ENCODE results near the gene XXYLT1.
"Not testable (repeated sequence)": the region's sequence is repeated elsewhere in the genome, so short reads cannot be mapped to it uniquely, and the experiment has no call there.

Gene XXYLT1

DNA sequence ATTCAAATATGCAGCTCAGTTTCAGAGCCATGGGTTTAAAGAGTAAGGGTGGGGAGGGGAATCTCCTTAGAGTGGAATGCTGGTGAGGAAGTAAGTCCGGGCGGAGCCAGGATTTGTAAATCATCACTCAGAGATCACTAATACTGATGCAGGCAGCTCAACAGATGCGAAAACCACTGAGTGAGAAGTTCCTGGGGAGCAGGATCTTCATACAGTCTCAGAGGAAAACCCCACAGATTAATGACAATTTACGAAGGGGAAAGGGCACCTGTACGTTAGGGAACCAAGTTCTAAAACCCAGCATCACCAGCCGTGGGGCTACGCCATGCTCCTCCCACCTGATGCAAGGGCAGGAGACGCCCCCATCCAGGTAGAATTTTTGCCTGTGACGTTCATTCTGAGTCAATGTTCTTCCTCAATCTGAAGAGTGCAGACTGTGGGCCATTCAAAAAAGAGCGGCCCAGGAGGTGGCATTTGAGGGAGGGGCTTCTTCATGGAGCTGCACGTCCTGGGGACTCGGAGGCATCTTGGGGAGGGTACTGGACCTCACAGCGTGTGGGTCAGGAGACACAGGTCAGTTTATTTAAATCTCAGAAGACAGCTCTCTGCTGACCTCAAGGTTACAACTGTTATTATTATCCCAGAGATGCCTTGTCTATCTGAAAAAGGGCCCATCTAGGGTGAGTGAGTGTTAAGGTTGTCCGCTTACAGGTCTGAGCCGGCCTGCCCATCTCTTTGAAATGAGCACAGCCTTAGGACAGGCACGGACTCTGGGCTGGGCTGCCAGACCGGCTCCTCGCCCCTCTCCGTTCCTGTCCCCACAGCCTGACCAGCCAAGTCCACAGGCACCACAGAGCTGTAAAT is 228.0 kb downstream of the XXYLT1 start:
- no peak for DNase-seq (ENCODE audit: low spot score)

DNA sequence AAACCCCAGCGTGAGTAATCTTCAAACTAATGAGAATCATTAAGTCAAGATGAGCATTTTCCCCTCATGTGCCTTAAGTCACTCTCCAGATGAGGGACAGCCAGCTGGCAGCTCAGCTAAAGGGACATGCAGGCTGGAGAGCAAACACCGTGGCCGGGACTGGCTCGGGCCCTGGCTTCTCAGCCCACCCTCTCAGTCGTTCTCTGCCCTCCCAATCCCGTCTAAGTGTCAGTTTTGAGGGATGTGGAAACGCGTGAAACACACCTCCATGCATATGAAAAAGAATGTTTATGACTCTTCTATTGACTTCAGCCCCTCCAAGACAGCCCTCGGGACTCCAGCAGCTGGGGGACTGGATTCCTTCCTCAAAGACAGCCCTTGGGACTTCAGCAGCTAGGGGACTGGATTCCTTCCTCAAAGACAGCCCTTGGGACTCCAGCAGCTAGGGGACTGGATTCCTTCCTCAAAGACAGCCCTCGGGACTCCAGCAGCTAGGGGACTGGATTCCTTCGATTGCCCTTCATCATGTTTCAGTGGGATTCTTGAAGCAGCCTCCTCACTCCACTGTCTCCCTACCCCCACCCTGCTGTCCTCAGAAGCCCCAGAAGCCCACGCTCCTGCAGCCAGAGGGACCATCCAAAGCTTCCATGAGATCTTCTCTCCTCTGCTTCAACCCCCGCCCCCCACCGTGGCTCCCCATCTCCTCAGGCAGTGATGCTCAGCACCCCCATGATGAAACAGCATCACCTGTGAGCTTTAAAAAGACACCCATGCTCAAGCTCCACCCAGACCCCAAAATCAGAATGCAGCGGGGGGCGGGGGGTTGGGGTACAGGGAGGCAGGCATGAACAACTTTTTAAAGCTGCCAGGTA is 228.9 kb downstream of the XXYLT1 start:
- no peak for DNase-seq (ENCODE audit: low spot score)

DNA sequence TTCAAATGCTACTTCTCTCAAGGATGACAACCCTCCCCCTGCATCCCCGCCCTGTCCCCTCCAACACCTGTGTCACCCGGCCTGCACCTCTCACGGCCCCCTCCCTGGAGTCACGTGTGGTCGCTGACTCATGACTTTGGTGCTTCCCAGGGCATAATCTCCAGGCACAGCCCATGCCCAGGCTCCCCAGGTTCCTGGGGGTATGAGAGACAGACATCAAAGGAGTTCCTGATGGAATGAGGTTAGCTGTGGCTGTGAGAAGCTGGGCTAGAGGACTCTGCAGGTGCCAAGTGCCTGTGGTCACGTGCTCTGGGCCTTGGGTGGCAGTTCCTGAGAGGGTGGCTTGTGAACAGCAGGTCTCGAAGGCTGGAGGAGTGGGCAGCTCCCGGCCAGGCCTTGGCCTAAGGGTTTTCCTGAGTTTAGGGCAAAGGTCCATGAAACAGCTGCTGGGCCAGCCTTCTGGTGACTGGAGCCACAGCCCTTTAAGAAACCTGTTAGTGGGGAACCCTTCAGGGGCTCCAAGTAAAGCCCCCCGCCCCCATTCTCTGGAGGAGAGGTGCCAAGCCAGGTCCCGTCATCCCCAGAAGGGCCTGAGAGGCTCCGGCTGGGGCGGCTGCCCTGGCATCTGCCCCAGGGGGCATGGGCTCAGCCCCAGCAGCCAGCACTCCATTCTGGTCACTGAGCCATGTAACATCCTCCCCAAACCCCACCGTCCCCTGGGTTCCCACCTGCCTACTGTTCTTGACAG is 230.0 kb downstream of the XXYLT1 start:
- no peak for DNase-seq (ENCODE audit: low spot score)

DNA sequence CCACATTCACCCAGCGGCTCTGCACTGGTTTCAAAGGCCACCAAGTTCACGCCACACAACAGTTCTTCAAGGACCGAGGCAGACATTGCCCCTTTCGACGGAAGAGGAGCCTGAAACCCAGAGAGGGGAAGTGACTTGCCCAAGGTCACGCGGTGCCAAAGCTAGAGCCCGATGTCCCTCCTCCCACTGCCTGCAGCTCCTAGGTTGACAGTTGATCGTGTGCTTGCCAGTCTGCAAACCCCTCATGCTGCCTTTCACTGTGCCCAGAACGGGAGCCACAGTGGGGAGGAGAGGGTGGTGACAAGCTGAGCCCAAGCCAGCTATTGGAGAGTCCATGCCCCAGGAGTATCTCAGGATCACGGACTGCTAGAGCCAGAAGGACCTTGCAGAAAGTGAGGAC is 230.9 kb downstream of the XXYLT1 start:
- DNase-seq (ENCODE audit: low spot score) = no peak

DNA sequence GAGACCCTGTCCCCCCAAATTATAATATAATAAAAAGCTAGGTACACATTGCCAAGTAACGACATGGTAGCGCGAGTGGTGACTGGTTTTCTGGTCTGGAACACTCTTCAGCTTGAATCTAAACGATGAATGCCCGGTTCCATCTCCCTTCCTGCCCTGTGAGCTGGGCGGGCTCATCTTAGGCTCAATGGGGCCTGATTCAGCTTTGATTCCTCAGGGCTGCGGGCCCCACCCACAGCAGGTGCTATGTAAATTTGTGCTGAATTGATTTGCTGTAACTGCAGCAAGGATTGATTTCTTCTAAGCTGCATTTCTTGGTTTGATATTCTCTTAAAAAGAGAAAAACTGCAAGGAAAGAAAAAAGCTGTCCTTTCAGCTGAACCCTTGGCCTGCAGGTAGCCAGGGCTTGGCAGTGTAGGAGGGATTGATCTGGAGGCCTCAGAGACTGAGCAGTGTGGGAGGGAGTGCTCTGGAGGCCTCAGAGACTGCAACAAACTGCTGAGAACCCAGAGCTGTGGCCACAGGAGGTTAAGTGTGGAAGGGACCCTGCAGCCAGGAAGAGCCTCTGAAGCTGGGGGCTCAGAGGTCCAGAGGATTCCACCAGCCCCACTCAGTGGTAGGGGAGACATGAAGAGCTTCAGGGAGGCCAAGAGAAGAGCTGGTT is 231.6 kb downstream of the XXYLT1 start:
- DNase-seq (ENCODE audit: low spot score) = no peak

DNA sequence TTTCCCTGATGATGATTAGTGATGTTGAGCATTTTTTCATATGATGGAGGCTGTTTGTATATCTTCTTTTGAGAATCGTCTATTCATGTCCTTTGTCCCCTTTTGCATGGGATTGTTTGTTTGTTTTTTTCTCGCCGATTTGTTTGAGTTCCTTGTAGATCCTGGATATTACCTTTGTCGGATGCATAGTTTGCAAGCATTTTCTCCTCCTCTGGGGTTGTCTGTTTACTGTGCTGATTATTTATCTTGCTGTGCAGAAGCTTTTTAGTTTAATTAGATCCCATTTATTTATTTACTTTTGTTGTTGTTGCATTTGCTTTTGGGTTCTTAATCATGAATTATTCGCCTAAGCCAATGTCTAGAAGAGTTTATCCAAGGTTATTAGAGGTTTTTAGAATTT is 232.8 kb downstream of the XXYLT1 start:
- no peak for DNase-seq (ENCODE audit: low spot score)

DNA sequence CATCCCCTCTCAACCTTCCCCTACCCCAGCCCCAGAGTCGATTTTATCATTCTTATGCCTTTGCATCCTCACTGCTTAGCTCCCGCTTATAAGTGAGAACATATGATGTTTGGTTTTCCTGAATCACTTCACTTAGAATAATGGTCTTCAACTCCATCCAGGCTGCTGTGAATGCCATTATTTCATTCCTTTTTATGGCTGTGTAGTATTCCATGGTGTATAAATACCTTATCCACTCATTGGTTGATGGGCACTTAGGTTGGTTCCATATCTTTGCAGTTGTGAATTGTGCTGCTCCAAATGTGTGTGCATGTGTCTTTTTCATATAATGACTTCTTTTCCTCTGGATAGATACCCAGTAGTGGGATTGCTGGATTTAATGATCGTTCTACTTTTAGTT is 233.4 kb downstream of the XXYLT1 start:
- DNase-seq (ENCODE audit: low spot score) = not testable (repeated sequence)

DNA sequence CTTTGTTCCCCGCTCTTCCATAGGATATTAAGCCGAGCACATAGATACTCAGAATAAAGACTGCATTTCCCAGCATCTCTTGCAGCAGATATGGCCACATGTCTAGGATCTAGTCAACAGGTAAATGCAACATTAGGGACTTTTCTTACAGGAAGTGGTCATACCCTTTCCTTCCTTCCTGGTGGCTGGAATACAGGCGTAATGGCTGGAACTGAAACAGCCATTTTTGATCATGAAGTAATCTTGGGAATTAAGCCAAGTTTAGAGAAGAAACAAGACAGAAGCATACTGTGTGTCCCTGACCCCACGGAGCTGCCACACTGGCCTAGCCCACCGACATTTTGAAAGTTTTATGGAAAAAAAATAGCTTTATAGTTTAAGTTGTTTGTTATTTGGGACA is 234.0 kb downstream of the XXYLT1 start:
- no peak for DNase-seq (ENCODE audit: low spot score)

DNA sequence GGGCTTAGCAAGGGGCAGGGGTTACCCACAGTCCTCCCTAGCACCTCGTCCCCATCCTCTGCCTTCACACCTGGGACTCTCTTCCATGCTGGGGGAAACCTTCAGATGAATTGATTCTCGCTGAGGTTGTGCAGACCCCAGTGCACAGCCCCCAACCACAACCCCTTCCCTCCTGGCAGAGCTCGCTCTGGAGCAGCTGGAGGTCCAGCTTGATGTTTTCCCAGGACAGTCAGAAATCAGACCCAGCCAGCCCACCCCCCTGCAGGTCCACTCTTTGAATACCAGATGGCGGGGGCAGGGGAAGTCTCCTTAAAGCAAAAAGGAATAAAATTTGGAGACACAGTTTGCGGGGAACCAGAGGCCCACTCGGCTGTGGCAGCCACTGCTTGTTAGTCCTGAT is 234.4 kb downstream of the XXYLT1 start:
- DNase-seq (ENCODE audit: low spot score) = no peak

DNA sequence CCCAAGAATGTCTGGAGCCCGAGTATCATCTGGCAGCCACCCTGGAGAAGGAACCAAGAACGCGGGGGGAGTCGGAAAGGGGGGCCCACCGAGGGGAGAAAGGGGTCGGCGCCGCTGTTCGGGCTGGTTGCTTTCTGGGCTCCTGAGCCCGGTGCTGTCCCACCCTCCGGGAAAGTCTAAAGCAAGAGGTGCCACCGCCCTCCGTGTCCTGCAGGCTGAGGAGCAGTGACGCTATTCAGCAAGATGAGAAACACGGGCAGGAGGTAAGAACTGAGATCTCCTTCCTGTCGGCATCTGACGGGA is 234.8 kb downstream of the XXYLT1 start:
- no peak for DNase-seq (ENCODE audit: low spot score)

DNA sequence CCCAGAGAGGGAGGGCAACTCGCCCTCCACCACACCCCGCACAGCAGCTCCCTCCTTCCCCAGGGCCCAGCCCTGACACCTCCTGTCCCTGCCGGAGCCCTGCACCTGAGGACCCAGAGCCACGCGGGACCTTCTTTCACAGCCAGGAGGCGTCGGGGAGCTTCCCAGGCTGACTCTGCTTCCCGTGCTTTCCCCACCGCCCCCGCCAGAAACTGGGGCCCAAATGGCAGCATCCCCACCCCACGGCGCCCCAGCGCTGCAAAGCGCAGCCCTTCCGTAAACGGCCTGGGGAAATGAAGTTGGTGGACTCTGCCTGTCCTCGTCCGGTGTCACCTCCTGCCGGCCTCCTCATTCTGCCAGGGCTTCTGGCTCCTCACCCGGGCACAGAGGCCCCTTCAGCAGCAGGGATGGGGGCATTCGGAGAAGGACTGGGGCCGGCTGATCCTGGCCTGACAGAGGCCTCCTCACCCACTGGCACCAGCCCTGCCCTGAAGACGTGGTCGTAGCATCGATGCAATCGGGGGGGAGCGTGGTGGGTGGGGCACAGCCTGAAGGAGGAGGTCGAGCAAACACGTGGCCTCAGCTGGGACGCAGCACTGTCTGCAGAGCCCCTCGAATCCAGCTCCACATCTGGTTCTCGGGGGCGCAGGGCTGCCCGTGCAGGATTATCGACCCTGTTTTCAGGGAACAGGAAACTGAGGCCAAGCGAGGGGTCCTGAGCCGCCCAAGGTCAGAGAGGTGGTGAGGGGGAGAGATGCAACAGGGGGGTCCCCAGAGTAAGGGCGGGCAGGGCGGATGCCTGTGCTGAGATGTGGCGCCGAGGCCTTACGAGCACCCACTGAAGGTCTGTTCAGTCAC is 235.4 kb downstream of the XXYLT1 start:
- no peak for DNase-seq (ENCODE audit: low spot score)

DNA sequence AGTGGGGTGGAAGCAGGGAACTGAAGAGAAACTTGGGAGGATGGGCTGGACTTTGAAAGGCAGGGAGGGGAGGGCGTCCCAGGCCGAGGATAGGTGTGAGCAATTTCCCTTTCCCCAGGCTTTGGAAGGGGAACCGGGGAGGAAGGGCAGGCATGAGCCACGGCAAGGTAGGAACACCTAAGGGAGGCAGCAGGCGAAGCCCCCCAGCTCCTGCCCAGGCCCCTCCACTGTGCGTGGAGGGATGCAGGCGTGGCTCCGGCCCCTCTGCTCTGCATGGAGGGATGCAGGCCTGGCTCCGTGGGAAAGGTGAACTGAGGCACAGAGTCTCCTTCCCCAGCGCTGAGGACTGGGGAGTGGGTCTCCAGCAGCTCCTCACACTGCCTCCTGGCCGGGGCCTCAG is 236.4 kb downstream of the XXYLT1 start:
- no peak for DNase-seq (ENCODE audit: low spot score)

DNA sequence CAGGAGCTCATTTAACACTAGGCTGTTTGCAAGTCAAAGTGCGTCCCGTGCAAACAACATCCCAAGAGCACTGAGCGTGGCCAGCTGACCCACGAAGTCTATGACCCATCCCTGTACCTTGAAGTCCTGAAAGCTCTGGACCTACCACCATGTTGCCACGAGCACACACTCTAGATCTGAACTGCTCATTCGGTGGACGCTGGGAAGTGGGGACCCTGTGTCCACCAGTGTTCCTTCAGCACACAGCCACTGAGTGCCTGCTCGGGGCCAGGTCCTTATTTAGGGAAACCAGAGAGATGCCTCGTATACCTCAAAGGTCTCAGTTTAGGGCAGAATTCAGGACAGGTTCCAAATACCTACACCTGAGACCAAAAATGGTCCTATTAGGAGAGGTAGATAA is 236.9 kb downstream of the XXYLT1 start:
- no peak for DNase-seq (ENCODE audit: low spot score)

DNA sequence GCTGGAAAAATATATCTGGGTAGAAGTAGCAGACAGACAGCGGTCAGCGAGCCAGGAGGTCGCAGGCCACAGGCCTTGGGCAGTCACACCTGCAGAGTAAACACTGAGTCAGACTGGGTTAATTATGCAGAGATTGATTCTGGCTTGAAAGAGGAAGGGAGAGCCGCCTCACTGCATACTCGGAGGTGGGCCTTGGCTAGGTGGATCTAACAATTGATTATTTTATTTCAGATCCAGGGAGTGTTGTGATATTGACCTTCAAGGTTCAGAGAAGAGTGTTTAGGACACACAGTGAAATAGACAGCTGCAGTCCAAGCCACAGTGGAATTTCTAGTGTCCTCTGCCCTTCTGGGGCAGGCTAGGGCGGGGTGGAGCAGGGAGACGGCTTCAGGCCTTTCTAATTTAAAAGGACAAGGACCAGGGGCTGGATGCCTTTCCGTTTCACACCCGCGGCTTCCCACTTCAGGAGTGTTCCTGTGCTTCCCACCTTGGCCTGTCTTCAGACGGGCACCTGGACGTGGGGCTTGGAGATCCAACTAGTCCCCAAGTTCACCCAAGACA is 237.3 kb downstream of the XXYLT1 start:
- no peak for DNase-seq (ENCODE audit: low spot score)

DNA sequence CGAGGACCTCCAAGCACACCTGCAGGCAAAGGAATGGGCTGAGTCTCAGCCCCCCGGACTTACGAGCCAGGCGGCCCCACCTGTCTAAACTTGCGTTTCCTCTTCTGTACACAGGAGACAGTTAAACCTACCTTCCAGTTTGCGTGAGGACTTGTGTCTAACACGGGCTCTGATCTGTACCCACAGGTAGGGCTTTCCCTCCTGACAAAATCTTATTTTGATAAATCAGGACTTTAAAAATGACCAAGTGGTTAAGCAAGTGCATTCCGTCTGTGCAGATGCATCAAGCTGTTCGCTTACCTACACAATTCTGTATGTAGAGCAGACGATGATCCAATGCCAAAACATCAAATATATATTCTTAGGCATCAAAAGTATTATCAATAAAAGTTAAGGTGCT is 238.0 kb downstream of the XXYLT1 start:
- DNase-seq (ENCODE audit: low spot score) = no peak

DNA sequence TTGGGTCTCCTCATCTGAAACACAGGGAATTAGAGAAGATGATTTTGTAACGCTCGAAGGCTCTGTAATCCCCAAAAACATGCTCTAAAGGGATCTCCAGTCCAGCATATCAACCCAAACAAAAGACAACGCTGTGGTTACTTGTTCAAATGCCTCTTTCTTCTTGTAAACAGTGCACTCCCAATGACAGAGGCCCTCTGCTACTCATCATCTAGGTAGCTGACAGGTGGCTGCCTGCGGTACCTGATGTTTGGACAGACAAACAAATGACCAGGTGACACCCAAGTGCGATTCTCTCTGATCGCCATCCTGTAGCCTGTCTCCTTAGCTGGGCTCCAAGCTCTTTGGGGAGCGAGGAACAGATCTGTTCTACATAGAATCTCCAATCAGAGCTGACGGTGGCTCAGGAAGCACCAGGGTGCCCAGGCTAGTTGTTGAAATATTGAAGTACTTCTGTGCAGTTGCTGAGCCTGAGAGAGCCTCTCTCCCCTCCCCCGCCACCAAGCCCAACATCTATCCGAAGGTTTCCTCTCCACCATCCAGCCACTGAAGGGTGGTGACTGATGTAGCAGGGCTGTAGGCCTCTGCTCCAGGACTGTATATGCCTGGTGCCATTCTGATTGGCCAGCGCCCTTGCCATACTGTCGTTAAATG is 238.7 kb downstream of the XXYLT1 start:
- no peak for DNase-seq (ENCODE audit: low spot score)

DNA sequence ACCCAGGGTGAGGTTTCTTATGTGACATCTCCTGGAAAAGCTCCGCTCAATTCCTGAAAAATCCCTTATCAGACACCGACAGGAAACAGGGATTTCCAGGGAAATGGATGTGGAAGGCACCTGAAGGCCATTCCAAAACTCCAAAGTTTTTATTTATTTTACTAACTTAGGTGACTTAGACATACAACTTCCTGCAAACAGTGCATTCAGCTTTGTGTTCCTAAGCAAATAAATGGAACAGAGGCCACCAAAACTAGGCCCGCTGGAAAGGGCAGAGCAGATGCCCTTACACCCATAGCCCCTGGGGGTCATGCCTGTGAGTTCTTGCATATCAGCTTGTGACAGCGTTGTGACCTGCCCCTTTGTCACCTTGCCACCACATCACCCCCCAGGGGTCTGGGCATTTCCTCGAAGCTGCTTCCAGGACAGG is 239.4 kb downstream of the XXYLT1 start:
- no peak for DNase-seq (ENCODE audit: low spot score)

DNA sequence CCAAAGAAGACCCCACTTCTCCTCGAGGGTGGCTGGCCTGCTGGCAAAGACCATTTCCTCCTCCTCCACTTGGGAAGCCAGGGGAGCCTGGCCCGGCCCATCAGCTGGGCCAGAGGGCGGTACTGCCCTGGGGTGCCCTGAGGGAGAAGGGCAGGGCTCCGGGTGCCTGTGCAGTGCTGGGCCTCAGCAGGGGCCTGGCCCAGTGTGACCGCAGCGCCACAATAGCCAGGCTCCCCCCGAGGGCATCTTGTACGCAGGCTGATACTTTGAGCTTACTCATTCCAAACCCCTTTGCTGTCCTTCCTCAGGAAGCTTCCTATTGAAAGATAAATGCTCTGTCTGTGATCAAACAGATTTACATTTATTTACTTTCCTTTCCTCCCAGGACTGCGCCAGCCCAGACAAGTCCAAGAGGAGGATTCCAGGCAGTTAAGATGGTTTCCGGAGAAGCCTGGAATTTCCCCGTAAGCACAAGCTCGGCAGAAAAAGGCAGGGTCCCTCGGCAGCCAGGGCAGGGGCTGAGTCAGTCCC is 240.1 kb downstream of the XXYLT1 start:
- no peak for DNase-seq (ENCODE audit: low spot score)

DNA sequence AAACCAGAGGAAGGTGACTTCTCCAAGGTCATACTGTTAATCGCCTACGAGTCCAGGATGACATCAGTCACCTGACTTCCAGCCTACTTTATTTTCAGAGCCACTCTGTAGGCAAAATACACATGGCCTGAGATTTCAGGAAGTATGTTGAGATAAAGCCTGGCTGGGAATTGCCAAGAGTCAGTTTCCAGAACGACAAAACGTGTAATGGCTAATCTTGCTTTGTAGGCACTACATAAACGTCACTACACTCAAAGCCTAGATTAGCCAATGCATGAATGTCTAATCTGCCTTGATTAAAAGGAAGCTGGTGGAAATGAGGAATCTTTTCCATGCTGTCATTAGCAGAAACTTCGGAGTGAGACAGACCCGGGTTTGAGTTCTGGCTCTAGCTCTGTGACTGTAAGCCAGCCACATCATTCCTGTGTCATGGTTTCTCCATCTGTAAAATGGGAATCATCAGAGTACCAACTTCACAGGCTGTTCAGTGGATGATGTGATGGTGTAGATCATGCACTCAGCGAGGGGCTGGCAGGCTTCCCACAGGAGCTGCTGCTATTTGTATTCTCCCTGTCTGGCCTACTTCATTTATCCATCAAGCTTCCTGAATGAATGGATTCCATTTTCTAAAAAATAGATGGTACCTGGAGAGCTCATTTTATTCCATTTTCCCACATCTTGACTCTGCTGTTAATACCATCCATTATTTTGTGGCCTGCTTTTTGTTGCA is 241.9 kb downstream of the XXYLT1 start:
- DNase-seq (ENCODE audit: low spot score) = no peak

DNA sequence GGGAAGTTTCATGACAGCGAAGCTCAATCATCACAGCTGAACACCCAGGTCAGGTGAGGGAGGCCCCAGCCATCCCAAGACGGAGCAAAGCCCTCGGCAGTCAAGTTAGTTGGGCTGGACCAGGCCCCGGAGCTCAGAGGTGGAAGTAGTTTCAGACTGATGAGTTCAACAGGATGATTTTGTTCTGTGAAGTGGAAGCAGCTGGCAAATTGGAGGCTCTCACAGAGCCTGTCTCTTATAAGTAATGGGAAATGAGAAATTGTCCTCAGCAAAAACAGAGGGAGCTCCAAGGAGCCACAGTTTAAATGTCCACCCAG is 245.1 kb downstream of the XXYLT1 start:
- DNase-seq (ENCODE audit: low spot score) = no peak

All from GM03348 (cell line).